NCI-H2081 (cell line): ENCODE data around the gene METTL25B.

Experiments
- DNase-seq, 2 experiments: peaks; one replicate each; lab custom pipeline; 2025; lab: John Stamatoyannopoulos, UW

METTL25B gene

DNA sequence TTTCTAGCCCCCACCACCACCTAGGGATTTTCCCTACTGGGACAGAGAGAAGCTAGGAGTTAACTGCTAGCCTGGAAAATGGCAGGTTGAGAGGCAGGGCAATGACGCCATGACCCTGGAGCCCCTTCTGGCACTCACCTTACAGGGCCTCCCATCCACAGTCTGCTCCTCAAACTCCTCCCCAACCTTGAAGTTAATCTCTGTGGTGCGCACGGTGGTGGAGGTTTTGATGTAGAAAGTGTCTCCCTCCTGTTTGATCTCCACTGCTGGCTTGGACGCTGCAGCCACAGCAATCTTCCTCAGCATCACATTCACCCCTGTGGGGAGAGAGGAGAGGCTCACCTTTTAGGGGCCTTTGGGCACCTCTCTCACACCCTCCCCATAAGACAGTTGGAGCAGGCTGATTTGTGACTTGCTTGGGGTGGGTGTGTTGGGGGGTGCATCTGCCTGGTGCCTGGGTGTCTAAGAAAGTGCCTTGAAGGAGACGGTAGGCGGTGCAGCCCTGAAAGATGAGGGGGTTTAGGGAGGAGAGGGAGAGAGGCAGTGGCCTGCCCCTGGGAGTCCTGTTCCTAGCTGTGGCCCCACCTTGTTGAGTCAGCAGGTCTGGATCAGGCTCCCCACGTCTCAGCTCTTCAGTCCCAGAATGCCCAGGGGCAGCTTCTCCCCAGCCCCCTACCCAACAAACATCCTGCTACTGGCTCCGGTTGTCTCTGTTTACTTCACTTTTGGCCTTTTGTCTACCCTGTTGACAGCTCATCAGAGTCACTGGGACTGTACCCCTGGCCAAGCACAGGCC lies 27.3 kb upstream of the METTL25B start:
- no peak for DNase-seq

GRCh38 chr1:156703336-156703735 lies 24.9 kb upstream of the METTL25B start:
- DNase-seq: no peak

GRCh38 chr1:156703741-156704140 lies 24.5 kb upstream of the METTL25B start:
- peak in 1 of 2 experiments; percentile 23 for DNase-seq

DNA sequence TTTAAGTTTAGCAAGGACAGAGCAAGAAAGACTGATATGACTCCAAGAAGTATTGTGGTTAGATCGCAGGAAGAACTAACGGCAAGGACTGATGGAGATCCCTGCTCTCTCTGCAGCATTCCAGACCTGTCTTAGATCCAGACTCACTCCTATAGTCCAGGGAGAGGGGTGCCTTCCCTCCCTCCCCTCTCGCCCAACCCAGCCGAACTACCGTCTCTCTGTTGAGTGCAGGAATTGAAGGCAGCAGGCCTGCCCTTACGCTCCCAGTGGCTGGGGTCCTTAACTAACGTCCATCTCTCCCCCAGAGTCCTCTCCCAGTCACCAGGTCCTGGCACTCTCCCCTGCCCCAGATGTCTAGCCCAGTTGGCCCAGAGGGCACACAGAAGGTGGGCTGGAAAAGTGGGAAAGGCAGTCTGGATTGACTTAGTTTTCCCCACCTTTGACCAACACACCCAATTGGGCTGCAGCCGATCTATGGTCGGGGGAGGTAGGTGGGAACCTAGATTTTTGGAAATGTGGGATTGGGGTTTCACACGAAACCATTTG lies 24.0 kb upstream of the METTL25B start:
- no peak for DNase-seq

- no peak for DNase-seq
Measured at GRCh38 chr1:156704930-156705320, 23.3 kb upstream of the METTL25B start.

DNA sequence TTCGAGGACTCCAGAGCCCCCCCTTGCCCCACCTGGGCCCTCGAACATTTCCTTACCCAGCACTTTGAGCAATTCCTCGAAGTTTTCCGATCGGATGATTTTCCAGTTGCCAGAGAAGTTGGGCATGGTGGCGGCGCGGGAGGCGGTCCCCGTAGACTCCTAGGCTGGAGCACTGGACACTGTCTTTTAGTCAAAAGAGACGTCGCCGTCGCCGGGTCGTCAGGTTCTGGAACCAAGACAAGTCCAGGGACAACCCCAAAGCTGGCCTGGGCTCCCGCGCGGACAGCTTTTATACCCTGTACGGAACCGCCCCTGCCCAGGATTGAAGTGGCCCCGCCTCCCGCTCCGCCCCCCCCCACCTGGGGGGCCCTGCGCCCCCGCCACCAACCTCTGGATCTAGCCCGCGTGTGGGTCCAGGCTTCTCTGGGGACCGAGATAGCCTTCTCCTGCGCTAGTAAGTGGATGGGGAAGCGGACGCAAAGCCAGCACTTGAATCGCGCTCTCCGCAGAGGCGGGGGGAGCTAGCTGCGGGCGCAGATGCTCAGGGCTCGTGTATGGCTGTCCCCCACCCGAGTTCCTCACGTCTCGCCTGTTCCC lies 22.9 kb upstream of the METTL25B start, which contains the start of gene CRABP2:
Gene CRABP2 (minus strand): TSS at position 263 of the 597 bp plus-strand sequence. CDS start 137 bp downstream, at position 126.
- DNase-seq: no peak

DNA sequence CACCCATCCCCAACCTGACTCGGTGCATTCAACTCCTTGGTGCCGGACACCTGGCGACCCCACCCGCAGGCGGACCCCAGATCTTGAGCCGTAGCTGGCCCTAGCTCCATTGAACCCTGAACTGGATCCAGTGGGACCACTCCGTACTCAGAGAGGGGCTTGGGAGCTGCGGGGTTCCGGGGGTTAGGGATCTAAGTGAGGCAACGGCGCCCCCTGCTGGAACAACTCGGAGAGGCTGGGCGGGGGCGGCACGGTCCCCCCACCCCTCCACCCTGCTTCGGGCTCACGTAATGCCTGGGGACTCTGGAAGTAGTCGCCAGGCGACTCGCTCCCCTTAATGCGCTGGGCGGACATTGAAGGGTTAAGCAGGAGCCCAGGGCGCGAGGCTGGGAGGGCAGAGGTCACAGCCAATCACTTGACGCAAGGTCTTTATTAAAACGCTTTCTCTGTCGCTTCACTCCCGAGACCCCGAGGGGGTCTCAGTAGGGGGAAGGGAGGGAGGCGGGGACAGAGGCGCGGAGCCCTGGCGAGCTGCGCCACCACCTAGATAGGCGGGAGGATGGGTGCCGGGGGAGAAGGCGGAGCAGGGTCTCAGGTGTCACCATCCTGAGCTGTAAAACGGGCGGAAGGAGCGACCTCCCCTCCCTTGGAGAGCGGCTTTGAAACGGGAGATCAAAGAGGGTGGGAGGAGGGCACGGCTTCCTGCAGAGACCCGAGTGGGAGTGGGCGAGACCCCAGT lies 22.2 kb upstream of the METTL25B start:
- DNase-seq: peak; percentile 33 to 54

- DNase-seq: no peak
Measured at GRCh38 chr1:156706657-156707416, 21.4 kb upstream of the METTL25B start.

- DNase-seq: no peak
Measured at GRCh38 chr1:156707417-156708217, 20.7 kb upstream of the METTL25B start.

- DNase-seq: no peak
Measured at GRCh38 chr1:156708218-156708661, 20.0 kb upstream of the METTL25B start.

GRCh38 chr1:156709031-156709430 lies 19.2 kb upstream of the METTL25B start:
- no peak for DNase-seq

DNA sequence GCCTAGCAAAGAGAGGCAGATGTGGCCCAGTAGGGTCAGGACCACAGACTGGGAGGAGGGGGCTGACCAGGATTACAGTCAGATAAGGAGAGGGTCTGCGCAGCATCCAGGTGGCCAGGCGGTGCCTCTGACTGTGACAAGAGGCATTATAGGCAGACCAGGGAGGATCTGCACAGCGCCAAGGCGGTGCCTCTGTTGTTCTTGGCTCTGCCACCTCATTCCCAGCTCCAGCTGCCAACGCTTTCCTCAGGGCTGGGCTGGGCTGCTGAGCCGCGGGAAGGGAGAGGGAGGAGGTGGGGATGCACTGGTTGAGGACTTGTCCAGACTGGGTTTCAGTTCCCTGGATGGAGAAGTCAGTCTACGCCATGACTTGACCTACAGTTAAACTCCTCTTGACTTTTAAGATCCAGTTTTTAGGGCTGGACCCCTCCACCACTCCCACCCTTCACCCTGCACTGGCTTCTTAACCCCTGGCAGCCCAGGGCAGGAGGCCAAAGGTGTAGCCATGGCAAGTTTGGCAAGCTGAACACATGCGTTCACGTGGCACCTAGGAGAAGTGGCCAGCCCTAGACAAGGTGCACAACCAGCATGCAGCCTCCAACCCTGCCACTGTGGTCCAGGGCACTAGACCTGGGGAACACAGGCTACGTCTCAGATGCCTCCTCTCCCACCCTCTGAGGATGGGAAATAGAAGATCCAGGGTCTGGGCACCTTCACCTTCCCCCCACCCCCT lies 18.3 kb upstream of the METTL25B start:
- peak; percentile 67 to 69 for DNase-seq

DNA sequence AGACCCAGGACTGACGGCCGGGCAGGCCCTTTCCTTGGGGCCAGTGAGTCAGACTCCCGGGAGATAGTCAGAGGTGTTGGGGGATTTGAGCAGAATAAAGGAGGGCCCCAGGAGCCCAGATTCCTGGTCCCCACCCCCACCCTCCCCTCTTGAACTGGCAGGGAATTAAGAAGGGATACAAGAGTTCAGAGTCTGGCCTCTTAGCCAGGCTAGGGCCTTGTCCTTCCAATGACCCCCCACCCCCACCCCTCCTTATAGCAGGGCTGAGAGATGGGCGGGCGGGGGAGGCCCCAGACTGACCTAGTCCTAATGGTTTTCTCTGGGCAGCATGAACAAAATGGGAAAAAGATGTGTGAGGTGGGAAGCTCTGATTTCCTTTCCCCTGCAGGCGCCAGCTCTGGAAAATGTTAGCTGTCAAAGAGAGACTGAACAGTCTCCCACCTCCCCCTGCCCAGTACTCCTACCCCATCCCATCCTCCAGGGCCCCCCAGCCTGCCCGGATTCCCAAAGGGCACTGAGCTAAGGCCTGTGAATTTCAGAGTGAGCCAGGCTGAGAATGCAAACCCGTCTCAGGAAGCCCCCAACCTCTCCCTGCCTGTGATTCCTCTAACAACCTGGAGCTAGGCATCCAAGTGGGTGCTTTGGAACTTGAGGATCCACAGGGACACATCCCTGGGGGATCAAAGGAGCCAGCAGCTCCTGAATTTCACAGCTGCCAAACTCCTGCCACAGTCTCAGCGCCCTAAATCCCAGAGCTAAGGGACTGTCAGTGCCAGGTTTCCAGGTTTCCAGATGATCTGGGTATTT lies 17.1 kb upstream of the METTL25B start:
- no peak for DNase-seq

DNA sequence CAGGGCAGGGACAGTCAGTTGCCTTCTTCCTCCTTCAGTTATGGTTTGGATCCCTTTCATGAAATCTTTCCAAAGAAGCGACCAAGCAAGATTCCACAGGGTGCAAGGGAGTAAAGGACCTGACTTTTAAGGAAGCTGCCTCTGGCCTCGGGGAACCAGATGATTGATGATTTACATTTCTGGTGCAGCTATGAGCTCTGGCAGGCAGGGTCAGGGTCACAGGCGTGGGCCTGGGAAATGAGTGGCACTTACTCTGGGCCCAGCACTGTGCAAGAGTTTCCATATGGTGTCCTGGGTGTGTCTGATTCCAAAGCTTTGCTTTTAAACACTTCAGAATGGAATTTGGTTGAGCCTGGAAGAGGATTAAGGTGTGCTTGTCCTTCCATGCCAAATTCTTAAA lies 15.6 kb upstream of the METTL25B start:
- no peak for DNase-seq

- no peak for DNase-seq
Measured at GRCh38 chr1:156714830-156715229, 13.4 kb upstream of the METTL25B start.

GRCh38 chr1:156717351-156717750 lies 10.9 kb upstream of the METTL25B start:
- DNase-seq: peak in 1 of 2 experiments; percentile 43

- DNase-seq: no peak
Measured at GRCh38 chr1:156721131-156721530, 7.1 kb upstream of the METTL25B start.

GRCh38 chr1:156721535-156721934 lies 6.7 kb upstream of the METTL25B start:
- no peak for DNase-seq

GRCh38 chr1:156725683-156726280 lies 2.5 kb upstream of the METTL25B start:
- peak; percentile 82 to 88 for DNase-seq
